MCF 10A (cell line): Measurements from ENCODE around the gene UBE2K. TPM values are rescaled to one million over a fixed set of nuclear protein-coding genes. Genes with fewer than 3 reads are reported as not detected.
"Not testable (repeated sequence)": the region's sequence is repeated elsewhere in the genome, so short reads cannot be mapped to it uniquely, and the experiment has no call there.

ENCODE experiments used
- BruUV-seq: library from RNA; stranded (reverse); fragments of 400-500 nt; replicated peaks from 2 replicates; lab custom pipeline; 2021; lab: Mats Ljungman, UMichigan
- CTCF ChIA-PET: fragments of 300-600 bp; sonication (Branson Sonifier 250); formaldehyde crosslinking; extraction: SDS; loops from one replicate; lab custom pipeline; 2021; ENCODE audit warnings: antibody characterized with exemption, inconsistent platforms; lab: Yijun Ruan, JAX
- POLR2A ChIA-PET: fragments of 300-600, 350-650 bp; sonication (Branson Sonifier 250); formaldehyde crosslinking; extraction: SDS; loops from one replicate; lab custom pipeline; 2020; ENCODE audit warnings: antibody characterized with exemption, inconsistent platforms; lab: Yijun Ruan, JAX
- DNase-seq: peaks from one replicate; pipeline ENCODE4 v3.0.0-alpha.2; 2018; ENCODE audit not compliant: unreplicated experiment
- H3K27ac Mint-ChIP-seq: one replicate; pipeline ENCODE4 v1.8.0; 2022; ENCODE audit warnings: mild to moderate bottlenecking, low read depth, mixed read lengths; ENCODE audit not compliant: unreplicated experiment
- H3K27me3 Mint-ChIP-seq: one replicate; pipeline ENCODE4 v1.8.0; 2022; ENCODE audit warnings: mixed read lengths; ENCODE audit not compliant: insufficient read depth, unreplicated experiment
- H3K36me3 Mint-ChIP-seq: one replicate; pipeline ENCODE4 v1.8.0; 2022; ENCODE audit warnings: mild to moderate bottlenecking, moderate library complexity, mixed read lengths; ENCODE audit not compliant: insufficient read depth, unreplicated experiment
- H3K4me1 Mint-ChIP-seq: one replicate; pipeline ENCODE4 v1.8.0; 2022; ENCODE audit warnings: mixed read lengths; ENCODE audit not compliant: insufficient read depth, unreplicated experiment
- H3K4me3 Mint-ChIP-seq: one replicate; pipeline ENCODE4 v1.8.0; 2022; ENCODE audit warnings: mild to moderate bottlenecking, moderate library complexity, mixed read lengths; ENCODE audit not compliant: unreplicated experiment
- H3K9me3 Mint-ChIP-seq: one replicate; pipeline ENCODE4 v1.8.0; 2022; ENCODE audit warnings: mixed read lengths; ENCODE audit not compliant: unreplicated experiment
- intact Hi-C: fragments of 100-400 bp; cut with micrococcal nuclease; formaldehyde crosslinking; loops from 2 replicates; pipeline ENCODE4 v1.14.1; 2022
- total RNA-seq: library from RNA; stranded (reverse); gene quantifications from 2 replicates; pipeline ENCODE4 v1.2.3, GENCODE V29; 2022
- TF ChIP-seq, protein P1 (sequence below): fragments of 200-600 bp; IDR thresholded peaks from one replicate; pipeline ENCODE4 v1.8.0; 2022; ENCODE audit warnings: antibody characterized with exemption, mild to moderate bottlenecking; ENCODE audit not compliant: unreplicated experiment

UBE2K gene
- total RNA-seq, 1 experiment from 2014 or later = 117 TPM

DNA sequence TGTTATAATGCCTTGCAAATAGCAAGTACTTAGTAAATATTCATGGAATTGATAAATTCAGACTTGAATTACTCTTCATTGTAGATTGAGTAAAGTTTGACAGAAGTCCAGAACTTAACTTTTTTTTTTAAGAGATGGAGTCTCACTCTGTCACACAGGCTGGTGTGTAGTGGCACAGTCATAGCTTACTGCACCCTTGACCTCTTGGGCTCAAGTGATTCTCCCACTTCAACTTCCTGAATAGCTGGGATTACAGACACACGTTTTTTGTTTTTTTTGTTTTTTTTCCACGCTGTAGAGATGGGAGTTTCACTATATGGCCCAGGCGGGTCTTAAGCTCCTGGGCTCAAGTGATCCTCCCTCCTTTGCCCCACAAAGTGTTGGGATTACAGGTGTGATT lies 32.1 kb downstream of the UBE2K start:
- Mint-ChIP-seq H3K27me3 (no peaks in the 10 kb centered on the region), H3K27ac (peak overlapping the region; percentile 67), H3K4me3 (no peak overlapping the region), H3K9me3 (no peaks in the 10 kb centered on the region), H3K4me1 (peaks cover 8% of the 10 kb centered on the region), H3K36me3 (peaks cover 6% of the 10 kb centered on the region)
- ChIA-PET CTCF (interaction anchor here (0.7 to 1.6 kb wide), 2 partner anchors 10 to 11 kb away, joined by 3 read pairs; no protein-coding TSS in a partner anchor), POLR2A (interaction anchor here (0.8 to 5.5 kb wide), 6 partner anchors 10 to 271 kb away, joined by 3 to 43 read pairs (median 3); partner anchors contain the start of genes LIAS, RPL9 and UBE2K)
- TF ChIP-seq, protein P1, sequence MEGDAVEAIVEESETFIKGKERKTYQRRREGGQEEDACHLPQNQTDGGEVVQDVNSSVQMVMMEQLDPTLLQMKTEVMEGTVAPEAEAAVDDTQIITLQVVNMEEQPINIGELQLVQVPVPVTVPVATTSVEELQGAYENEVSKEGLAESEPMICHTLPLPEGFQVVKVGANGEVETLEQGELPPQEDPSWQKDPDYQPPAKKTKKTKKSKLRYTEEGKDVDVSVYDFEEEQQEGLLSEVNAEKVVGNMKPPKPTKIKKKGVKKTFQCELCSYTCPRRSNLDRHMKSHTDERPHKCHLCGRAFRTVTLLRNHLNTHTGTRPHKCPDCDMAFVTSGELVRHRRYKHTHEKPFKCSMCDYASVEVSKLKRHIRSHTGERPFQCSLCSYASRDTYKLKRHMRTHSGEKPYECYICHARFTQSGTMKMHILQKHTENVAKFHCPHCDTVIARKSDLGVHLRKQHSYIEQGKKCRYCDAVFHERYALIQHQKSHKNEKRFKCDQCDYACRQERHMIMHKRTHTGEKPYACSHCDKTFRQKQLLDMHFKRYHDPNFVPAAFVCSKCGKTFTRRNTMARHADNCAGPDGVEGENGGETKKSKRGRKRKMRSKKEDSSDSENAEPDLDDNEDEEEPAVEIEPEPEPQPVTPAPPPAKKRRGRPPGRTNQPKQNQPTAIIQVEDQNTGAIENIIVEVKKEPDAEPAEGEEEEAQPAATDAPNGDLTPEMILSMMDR = no peak
- intact Hi-C loops = no loop called here
- DNase-seq = peak; percentile 18
- BruUV-seq = no TSS peak

- H3K4me1 Mint-ChIP-seq = peaks cover 8% of the 10 kb centered on the region
- no peak for DNase-seq
- CTCF ChIA-PET = interaction anchor here (0.6 to 1.6 kb wide), 7 partner anchors 8 to 1185 kb away, joined by 3 to 11 read pairs (median 4); no protein-coding TSS in a partner anchor
- intact Hi-C loops = no loop called here
- no TSS peak for BruUV-seq
- H3K27me3 Mint-ChIP-seq = no peaks in the 10 kb centered on the region
- H3K4me3 Mint-ChIP-seq = no peak overlapping the region
- H3K36me3 Mint-ChIP-seq = no peaks in the 10 kb centered on the region
- TF ChIP-seq, protein P1 = no peak
- no peaks in the 10 kb centered on the region for H3K9me3 Mint-ChIP-seq
- POLR2A ChIA-PET = interaction anchor here (1.1 to 5.5 kb wide), 2 partner anchors 33 to 94 kb away, joined by 4 to 43 read pairs; partner anchors contain the start of gene UBE2K
- peak overlapping the region; percentile 67 for H3K27ac Mint-ChIP-seq
Observed at GRCh38 chr4:39731908-39732307, 34.0 kb downstream of the UBE2K start.

- Mint-ChIP-seq H3K27me3 (no peaks in the 10 kb centered on the region), H3K27ac (peak overlapping the region; percentile 67), H3K36me3 (peaks cover 4% of the 10 kb centered on the region), H3K4me1 (peaks cover 8% of the 10 kb centered on the region), H3K4me3 (no peak overlapping the region), H3K9me3 (no peaks in the 10 kb centered on the region)
- intact Hi-C loops = no loop called here
- DNase-seq = peak; percentile 85
- ChIA-PET CTCF (interaction anchor here (0.6 to 1.6 kb wide), 7 partner anchors 7 to 1184 kb away, joined by 3 to 11 read pairs (median 4); no protein-coding TSS in a partner anchor), POLR2A (interaction anchor here (0.7 to 5.5 kb wide), 3 partner anchors 16 to 95 kb away, joined by 4 to 43 read pairs (median 5); partner anchors contain the start of gene UBE2K)
- no TSS peak for BruUV-seq
- TF ChIP-seq, protein P1 = no peak
Observed at GRCh38 chr4:39732728-39733127, 34.8 kb downstream of the UBE2K start.

- H3K4me3 Mint-ChIP-seq, DNase-seq, H3K27me3 Mint-ChIP-seq, H3K27ac Mint-ChIP-seq, intact Hi-C loops, H3K4me1 Mint-ChIP-seq, H3K9me3 Mint-ChIP-seq, BruUV-seq: not testable (repeated sequence)
- ChIA-PET CTCF (interaction anchor here (0.6 to 0.7 kb wide), 2 partner anchors 7 to 80 kb away, joined by 3 to 4 read pairs; no protein-coding TSS in a partner anchor), POLR2A (interaction anchor here (1.0 to 1.7 kb wide), 2 partner anchors 11 to 42 kb away, joined by 4 read pairs; partner anchors contain the start of gene UBE2K)
- peaks cover 31% of the 10 kb centered on the region for H3K36me3 Mint-ChIP-seq
Observed at GRCh38 chr4:39739591-39739990, 41.7 kb downstream of the UBE2K start.
